Choroid plexus epithelial cell (primary cell): ENCODE data around the gene ZBTB4.

Source experiments
- DNase-seq: peaks from one replicate; pipeline ENCODE4 v3.0.0-alpha.2; 2010; ENCODE audit warnings: low read depth
- H3K4me3 ChIP-seq: 2 replicates; pipeline ENCODE4 v1.5.1; 2011; ENCODE audit warnings: low read depth, mild to moderate bottlenecking, control low read depth, low read length, moderate library complexity
- TF ChIP-seq, protein P1 (sequence below): conservative IDR thresholded peaks from 2 replicates; pipeline ENCODE4 v1.5.1; 2011; ENCODE audit warnings: low read depth, mild to moderate bottlenecking, control low read depth, inconsistent platforms, low read length, moderate library complexity

Gene ZBTB4

DNA sequence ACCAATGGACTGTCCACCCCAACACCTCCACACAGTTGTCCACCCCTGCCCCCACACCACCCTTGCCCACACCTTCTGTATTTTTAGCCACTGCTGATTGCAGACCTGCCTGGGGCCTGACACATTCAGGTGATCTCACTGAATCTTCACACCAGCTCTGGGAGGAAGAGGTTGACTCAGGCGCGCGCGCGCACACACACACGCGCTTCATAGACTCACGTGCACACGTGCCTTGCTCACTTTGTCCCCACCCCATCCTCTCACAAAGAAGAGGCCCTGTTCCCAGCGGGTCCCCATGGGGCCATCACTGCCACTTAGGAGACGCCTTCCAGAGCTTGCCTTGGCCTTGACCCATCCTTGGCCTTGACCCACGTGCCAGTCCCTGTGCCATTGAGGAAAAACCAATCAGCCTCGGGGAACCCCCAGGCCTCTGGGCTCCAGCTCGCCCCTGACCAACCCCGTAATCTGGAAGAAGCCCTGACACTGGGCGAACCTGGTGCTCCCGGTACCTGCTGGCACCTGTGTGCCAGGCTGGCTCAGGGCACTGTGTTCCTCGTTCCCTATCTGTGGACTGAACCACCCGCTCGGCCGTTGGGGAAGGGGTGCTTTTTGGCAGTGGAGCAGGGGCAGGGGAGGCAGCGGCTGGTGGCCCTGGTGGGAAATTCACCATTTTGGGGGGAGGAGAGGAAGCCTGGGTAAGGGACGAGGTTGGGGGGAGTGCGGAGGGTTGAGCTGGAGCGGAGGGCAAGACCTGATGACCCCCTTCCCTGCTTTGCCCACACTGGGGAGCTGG, 68.6 kb downstream of the ZBTB4 start:
- no peak for DNase-seq
- TF ChIP-seq, protein P1, sequence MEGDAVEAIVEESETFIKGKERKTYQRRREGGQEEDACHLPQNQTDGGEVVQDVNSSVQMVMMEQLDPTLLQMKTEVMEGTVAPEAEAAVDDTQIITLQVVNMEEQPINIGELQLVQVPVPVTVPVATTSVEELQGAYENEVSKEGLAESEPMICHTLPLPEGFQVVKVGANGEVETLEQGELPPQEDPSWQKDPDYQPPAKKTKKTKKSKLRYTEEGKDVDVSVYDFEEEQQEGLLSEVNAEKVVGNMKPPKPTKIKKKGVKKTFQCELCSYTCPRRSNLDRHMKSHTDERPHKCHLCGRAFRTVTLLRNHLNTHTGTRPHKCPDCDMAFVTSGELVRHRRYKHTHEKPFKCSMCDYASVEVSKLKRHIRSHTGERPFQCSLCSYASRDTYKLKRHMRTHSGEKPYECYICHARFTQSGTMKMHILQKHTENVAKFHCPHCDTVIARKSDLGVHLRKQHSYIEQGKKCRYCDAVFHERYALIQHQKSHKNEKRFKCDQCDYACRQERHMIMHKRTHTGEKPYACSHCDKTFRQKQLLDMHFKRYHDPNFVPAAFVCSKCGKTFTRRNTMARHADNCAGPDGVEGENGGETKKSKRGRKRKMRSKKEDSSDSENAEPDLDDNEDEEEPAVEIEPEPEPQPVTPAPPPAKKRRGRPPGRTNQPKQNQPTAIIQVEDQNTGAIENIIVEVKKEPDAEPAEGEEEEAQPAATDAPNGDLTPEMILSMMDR = no peak
- no peak overlapping the region for H3K4me3 ChIP-seq

GRCh38 chr17:7409716-7410115, 69.7 kb downstream of the ZBTB4 start:
- no peak overlapping the region for H3K4me3 ChIP-seq
- no peak for DNase-seq
- TF ChIP-seq, protein P1 = no peak
